NCI-H1417 treated with DMSO at 0.1 percent for 48 hours (cell line): ENCODE measurements around the gene ABHD13.
"Not testable (repeated sequence)": the region's sequence is repeated elsewhere in the genome, so short reads cannot be mapped to it uniquely, and the experiment has no call there.

Source experiments
- DNase-seq: peaks from one replicate; lab custom pipeline; 2025; lab: John Stamatoyannopoulos, UW

The ABHD13 gene

DNA sequence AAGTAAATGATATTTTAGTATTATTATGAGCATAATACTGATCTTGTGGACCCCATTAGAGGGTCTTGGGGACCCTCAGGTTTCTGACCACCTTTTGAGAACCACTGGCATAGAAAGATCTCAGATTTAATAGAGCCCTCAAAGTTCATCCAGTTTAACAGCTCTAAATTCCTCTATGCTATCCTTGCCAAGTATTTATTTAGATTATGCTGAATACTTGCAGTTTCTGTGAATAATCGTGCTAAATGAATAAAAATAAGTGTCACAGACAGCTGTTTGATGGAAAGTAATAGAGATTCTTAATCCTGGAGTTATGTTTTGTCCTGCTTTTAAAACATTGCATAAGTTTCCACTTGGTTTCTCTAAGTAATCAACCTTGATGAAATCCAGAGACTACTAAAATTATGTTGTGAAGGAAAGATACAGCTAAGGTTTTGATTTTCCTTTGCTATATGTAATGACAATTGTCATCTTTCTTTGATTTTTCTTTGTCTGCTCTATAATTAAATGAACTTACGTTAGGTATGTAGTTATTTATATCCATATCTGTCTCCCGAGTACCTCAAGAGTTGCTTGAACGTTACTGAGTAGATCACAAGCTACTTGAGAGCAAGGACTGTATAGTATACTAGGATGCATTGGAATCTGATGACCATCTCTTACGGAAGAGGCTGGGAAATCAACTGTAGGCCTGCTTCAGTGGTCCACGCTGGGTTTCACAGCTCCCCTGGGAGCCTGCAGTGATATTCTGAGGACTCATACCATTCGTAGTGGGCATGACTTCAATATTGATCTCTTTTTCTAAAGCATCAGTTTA is 5.7 kb downstream of the ABHD13 start:
- DNase-seq = no peak

DNA sequence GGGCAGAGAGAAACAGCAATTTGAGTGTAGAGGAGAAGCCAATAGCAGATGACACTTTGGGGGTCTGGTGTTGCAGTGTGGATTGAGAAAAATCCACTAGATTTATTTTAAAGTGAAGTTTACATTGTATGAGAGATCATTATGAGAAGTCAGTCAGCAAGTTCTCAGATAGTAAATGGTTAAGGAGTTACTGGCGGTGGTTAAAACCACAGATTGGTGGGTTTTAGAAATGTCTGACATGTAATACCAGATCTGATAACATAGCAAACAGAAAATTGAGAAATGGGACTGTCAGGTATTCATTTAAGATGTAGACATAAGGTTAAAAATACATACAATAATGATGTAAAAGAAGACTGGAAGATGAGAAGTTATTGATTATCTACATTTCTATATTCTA is 7.2 kb downstream of the ABHD13 start:
- no peak for DNase-seq

DNA sequence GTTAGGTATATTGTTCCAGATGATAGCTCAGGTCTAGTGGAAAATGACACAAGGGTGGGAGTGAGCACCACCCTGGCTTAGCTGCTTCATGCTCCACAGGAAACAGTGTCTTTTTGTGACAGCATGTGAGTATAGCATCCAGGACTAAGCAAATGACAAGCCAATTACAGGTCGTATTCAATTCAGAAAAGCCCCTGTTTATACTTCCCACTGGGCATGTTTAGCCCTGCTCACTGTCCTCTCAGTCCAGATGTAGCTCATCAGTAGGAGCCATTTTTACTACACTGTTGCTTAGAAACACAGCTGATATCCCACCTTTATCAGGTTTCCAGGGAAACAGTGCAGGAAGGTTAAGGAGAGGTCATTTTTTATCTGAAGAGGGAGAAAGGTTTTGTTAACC is 8.0 kb downstream of the ABHD13 start:
- DNase-seq = peak; percentile 27

DNA sequence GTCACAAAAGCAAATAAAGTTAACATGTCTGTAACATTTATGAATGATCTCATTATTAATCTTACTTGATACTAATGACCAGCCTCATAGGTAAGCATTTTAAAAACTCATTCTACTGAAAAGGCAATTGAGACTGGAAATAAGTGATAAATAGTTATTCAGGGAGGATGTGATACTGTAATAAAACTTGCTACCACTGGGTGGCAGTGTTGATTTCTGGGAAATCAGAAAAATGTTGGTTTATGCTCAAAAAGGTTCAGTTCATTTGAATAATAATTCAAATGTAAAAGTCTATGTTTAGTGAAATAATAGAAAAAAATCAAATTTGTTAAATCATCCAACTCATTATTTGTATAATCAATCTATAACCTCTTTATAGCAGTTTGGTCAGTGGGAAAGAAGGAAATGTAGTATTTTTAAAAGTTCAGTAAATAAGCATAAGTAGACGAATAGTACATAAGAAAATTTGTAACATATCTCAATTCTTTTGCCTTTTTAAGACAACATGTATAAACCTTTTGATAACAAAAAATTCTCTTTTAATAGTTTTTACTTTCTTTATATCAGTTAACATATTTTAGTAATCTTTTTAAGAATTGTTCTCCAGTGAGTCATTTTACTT is 9.6 kb downstream of the ABHD13 start:
- DNase-seq = no peak

DNA sequence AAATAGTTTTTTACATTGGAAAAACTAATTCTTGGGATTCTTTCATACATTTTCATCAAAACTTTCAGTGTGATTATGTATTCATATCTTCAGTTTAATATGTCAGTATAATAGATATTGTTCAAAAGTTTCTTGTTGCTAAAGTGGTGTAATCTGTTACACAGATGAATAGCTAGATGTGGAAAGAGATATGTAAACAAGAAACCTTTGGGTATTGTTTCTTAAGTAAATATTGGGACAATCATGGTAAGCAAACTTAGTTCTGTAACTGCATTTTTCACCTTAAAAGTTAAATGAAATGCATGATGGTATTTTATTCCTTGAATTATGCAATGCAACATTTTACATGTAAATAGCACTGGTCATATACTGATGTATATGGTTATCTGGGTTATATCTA is 12.2 kb downstream of the ABHD13 start:
- no peak for DNase-seq

DNA sequence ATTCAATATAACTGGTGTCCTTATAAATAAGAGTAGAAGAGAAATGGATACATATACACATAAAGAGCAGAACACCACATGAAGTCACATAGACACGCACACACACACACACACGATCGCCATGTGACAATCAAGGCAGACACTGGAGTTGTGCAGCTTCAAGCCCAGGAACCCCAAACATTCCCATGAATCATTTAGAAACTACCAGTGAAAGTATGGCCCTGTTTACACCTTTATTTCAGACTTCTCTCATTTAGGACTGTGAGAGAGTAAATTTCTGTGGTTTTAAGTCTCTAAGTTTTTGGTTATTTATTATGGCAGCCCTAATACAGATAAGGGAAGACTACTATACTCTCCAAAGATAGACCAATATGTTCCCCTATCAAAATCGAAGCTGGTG is 31.0 kb downstream of the ABHD13 start:
- no peak for DNase-seq

DNA sequence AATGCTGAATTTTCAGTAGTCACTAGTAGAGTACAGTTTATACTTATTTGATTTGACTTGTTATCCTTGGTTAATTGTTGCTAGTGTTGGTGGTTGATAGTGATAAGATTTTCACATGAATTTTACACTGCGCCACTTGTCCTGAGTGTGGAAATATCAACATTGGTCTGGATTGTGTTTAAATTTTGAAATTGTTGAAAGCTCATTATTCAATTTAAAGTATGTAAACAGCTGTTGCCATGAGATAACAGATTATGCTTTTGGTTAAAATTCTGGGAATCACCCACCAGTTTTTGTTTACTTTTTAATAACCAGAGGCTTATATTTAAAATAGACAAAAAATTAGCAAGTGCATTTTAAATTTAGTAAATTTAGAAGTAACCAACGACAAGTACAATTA is 39.1 kb downstream of the ABHD13 start:
- no peak for DNase-seq

DNA sequence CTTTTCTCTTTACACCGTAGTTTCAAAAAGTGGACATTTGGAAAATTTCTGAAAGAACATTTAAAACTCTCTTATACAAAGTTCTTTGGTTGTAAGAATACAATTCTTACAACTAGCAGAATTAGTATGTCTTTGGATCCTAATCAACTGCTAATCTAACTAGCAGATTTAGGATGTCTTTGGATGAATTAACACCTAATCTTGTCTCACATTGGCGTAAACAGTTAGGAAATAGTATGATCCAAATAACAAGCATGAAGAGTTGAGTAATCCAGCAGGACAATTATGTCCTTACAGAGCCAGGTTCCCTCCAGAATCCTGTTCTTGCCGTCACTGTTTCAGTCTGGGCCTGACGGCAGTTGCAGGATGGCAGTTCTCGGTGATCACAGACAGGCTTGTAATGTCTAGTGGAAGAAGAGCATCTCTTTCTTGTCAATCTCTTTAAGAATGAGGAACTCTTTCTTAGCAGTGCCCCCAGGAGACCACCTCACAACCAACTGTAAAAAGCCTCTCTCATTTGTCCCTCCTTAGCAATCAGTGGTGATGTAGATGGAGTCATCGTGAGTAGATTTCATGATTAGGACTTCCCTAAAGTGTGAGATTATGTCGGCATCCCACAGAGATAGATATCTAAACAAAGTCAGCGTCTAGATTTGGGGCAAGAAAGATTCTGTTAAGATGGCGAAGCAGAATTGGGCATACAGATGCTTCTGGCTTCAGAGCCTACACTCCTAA is 45.6 kb downstream of the ABHD13 start:
- DNase-seq = no peak

DNA sequence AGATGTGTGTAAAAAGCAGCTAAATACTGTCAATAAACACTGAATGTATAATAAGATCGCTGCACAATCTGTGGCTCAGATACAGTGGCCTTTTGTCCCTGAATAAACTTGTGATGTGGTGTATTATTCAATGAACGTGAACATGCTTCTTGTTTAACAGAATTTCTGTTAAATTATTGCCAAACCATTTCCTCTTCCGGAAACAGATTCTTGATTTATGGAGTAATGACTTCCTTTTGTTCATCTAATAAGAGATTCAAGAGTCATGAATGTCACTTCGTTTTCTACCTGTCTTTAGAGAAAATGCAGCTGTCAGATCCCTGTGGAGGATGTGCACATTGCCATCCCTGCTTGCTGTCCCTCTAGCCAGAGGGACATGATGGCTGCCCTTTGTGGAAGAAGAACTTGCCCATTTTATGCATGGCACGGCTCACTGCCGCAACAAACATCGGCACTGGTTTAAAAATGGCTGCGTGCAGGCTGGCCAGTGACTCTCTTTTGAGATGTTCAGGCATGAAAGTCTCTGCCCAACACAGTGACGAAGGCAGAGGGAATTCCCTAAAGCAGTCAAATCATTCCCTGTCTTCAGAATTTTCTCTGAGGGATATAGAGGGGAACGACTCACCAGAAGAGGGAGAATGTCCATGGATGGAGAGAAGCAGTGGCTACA is 48.3 kb downstream of the ABHD13 start:
- no peak for DNase-seq

DNA sequence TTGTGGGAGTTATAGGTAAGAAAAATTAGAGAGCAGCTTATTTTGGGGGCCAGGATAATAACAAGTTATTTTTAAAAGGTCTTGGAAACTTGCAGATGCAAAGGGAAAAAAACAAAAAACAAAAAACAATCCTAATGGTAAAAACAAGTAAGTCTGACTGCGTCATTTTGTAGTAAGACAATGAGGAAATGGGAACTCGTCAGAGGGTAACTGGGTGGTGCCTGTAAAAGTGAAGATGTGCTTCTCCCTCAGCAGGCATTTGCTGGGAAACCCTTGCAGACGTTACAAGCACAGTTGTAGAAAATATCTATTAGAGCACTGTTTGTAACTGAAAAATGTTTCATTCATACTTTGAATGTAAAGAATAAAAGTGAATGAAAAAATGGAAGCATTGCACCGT is 49.2 kb downstream of the ABHD13 start:
- DNase-seq = no peak

DNA sequence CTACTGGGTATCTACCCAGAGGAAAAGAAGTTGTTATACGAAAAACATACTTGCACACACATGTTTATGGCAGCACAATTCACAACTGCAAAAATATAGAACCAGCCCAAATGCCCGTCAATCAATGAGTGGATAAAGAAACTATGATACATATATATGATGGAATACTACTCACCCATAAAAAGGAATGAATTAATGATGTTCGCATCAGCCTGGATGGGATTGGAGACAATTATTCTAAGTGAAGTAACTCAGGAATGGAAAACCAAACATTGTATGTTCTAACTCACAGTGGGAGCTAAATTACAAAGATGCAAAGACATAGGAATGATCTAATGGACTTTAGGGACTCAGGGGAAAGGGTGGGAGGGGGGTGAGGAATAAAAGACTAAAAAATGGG is 49.7 kb downstream of the ABHD13 start:
- DNase-seq = not testable (repeated sequence)

DNA sequence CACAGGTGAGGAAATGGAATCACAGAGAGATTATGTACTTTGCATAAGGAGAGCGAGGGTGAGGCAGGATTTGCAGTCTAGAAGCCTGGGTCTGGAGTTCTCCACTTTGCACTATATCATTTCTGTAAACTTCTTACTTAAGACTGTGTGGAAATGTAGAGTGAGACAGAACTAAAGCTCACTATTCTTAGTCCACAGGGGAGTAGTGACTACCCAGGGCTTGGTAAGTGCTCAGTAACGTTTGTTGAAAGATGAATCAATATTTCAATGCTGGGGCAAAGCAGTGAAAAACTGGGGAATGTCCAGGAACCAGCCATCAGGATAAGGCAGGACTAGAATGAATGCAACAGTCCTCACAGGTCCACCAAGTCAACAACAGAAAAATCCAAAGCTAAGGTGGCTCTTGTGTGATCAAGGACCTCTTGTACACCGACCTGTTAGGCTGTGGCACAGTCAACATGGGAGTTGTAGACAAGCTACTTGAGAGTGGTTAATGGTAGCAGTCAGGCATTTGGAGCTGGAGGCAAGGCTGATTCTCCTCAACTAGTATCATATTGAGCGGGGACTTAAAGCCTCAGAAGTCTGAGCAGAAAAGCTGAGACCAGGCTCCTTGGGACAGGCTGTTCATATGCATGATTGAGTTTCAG is 50.4 kb downstream of the ABHD13 start:
- no peak for DNase-seq

DNA sequence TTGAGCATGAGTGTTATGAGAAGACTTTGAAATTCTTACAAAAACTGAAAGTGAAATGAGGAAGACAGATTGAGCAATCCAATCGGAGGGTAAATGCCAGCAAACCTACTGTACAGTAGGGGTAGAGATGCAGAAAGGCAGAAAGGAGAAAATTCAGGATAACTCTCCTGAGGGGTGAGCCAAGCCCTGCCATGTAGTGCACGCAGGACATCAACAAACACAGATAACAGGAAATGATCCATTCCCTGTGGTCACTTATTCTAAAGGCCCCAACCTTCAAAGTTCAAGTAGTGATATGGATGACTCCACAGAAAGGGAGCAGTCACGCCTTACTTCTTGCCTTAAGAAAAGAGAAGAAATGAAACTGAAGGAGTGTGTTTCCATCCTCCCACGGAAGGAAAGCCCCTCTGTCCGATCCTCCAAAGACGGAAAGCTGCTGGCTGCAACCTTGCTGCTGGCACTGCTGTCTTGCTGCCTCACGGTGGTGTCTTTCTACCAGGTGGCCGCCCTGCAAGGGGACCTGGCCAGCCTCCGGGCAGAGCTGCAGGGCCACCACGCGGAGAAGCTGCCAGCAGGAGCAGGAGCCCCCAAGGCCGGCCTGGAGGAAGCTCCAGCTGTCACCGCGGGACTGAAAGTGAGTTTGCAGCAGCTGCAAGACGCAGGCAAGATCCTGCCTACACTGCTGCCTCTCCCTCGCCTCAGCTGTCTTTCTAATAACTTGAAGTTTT is 51.6 kb downstream of the ABHD13 start, which contains the start of gene TNFSF13B:
Gene TNFSF13B (plus strand): TSS at position 118 of the 728 bp plus-strand sequence. CDS start 178 bp downstream, at position 296.
- no peak for DNase-seq

DNA sequence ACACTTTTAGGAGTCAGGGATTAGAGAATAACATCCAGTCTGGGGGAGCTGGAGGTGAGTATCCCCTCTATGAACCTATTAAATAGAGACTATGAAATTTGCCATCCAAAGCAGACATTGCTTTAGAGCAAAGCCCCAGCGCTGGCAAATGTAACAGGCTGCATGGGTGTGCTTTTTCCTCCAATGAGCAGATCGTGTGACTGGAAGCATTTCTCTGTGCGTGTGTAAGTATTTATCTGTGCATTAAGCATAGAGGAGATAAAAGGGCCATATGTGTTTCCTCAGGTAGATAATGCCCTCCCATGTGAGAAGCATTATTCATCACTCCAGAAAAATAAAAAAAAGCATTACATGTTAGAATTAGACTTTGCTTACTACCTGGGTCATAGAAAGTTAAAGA is 52.2 kb downstream of the ABHD13 start:
- no peak for DNase-seq

DNA sequence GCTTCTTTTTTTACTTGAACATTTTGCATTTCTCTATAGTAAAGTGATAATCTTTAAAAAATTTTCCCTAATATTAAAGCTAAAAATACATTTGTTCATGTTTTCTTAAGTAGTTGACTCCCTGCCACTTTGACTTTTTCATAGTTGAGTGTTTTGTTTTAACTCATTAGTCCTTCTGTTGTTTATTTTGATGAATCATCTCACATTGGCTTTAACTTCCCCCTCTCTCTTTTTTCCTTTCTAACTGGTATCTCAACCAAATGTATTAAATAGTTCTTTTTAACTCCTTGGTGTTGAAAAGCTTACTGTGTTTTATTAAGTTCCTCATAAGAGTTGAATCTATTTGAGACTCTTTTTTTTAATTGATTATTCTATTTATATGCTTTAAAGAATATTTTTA is 54.1 kb downstream of the ABHD13 start:
- DNase-seq = no peak

DNA sequence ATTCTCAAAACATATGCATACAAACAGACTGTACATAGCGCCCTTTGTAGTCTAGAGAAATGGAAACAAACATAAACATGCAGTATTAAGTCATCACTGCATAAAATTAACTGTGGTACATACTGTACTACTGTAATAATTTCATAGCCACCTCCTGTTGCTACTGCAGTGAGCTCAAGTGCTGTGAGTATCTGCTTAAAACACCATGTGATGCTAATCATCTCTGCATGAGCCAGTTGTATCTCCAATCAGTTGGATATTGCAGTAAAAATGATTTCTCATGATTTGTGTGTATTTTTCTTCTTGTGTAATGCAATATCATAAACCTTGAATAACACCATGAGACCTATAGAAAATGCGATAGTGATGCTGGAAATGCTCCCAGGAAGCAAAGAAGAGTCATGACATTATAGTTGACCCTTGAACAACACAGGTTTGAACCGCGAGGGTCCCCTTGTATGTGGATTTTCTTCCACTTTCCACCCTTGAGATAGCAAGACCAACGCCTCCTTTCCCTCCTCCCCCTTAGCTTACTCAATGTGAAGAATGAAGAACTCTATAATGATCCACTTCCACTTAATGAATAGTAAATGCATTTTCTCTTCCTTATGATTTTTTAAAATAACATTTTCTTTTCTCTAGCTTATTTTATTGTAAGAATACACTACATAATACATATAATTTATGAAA is 55.4 kb downstream of the ABHD13 start:
- no peak for DNase-seq

DNA sequence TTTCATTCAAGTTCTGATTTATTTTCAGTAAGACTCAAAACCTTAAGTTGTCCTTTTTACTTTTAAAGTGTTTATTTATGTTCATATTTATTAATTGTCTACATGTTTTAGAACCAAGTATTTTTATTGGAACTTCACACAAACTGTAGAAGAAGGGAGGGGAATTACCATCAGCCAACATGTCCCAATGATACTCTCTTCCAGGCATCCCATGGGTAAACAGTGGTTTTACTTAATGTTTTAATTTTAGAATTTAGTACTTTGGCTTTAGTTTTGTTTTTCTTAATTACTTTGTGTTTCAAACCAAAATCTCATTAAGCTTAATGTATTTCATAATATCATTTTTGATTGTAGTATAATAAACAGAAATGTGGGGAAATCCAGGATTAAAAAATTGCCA is 56.5 kb downstream of the ABHD13 start:
- no peak for DNase-seq

DNA sequence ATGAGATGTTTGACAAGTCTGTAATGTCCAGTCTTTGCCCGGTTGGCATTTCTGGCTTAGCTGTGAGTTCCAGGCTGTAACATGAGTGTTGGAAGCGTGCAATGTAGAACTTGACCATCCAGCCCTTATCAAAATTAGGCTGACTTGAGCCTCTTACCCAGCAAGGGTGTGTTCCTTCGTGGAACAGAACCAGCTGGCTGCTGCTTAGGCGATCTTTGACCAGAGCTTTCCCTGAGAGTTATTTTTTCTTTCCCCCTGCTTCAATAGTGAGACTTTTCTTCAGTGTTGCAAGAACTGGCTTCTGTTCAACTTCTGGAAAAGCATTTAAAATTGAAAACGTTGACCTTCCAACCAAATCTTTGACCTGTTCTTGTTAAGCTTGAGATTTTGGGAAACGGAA is 57.9 kb downstream of the ABHD13 start:
- DNase-seq = no peak

DNA sequence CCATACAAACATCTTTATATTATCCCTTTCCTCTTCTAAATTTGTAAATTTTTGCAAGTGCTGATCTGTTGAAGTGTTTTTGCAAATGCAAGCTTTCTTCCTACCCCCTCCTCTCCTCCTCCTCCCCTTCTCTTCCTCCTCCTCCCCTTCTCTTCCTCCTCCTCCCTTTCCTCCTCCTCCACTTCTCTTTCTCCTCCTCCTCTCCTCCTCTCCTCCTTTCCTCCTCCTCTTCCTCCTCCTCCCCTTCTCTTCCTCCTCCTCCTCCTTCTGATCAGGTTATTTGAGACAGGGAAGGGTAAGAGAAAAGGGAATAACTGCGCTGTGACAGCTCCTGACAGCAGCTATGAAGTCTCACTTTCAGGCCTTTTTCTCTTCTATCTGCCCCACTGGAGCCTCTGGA is 60.3 kb downstream of the ABHD13 start:
- no peak for DNase-seq

DNA sequence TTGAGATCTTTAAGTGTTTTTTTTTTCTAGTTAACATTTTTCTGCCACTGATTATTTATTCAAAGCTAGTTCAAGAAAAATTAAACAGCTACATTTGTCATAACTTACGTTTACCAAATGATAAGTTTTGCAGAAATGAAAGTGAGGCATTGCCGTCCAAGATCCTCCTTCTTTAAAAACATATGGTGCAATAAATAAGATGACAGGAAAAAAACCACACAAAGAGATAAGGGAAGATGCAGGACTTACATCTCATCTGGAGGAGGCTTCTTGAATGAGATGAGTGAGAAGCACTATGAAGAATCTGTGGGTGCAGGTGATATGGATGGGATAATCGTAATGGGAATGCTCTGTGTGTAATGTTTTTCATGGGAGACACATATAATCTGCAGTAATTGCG is 63.7 kb downstream of the ABHD13 start:
- no peak for DNase-seq

DNA sequence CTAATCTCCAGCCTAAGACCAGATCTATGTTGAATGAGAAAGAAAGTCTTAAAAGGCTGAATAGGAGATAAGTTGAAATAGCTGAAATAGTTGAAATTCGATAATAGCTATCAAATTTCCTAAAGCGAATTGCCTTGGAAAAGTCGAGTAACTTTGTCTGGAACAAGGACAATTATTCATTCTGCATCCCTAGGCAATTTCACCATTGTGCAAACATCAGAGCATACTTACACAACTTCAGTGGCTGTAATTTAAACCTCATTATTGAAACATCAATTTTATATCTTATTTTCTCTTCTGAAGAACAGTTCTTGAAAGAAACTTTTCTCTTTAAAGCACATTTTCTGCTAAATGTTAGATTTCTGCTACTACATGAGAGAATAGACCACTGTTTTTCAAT is 64.9 kb downstream of the ABHD13 start:
- DNase-seq = no peak
